SU-DHL-6 (cell line): ENCODE results near the gene SPECC1.

Source experiments
- CTCF ChIP-seq: fragments of 200-600 bp; sonication (generic); IDR thresholded peaks from one replicate; pipeline ENCODE4 v1.5.1; 2017; ENCODE audit warnings: antibody characterized with exemption, mild to moderate bottlenecking, low read length, moderate library complexity; ENCODE audit not compliant: insufficient read depth, poor library complexity, severe bottlenecking
- EZH2phosphoT487 ChIP-seq: fragments of 200-600 bp; sonication (generic), shearing (Covaris generic); conservative IDR thresholded peaks from 2 replicates; pipeline ENCODE4 v1.6.1; 2018; ENCODE audit warnings: mild to moderate bottlenecking, antibody characterized with exemption, low read length, moderate library complexity, mixed read lengths

DNA sequence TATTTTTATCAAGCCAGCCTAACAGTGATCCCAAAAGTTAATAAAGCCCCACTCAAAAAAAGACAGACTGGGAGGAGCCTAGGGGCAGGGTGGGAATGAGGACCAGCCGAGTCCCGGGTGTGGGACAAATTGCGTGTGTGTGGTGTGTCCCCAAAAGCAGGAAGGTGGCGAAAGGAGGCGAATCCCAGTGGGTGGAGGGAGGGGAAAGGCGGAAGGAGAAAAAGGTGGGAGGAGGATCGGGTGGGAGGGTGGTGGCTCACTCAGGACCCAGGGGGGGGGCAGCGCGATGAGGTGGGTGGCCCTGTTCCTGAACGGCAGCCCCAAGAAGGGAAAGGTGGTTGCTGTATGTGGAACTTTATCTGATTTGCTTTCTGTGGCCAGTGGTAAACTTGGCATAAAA lies 102.4 kb downstream of the SPECC1 start:
- TF ChIP-seq CTCF (no peak), EZH2phosphoT487 (no peak)
